HG03520 (cell line): Measurements from ENCODE around the gene C1orf159.
"Not testable (repeated sequence)": the region's sequence is repeated elsewhere in the genome, so short reads cannot be mapped to it uniquely, and the experiment has no call there.

ENCODE experiments used
- ATAC-seq: cut with Tn5 transposase; IDR thresholded peaks from one replicate; pipeline ENCODE4 v1.9.1; 2021; ENCODE audit warnings: mild to moderate bottlenecking, moderate library complexity; ENCODE audit not compliant: unreplicated experiment

The C1orf159 gene

GRCh38 chr1:1069711-1070676, 45.9 kb downstream of the C1orf159 start:
- ATAC-seq: no peak

- peak; percentile 41 for ATAC-seq
Measured at GRCh38 chr1:1069056-1069710, 46.7 kb downstream of the C1orf159 start.

GRCh38 chr1:1068517-1069055, 47.3 kb downstream of the C1orf159 start:
- no peak for ATAC-seq

DNA sequence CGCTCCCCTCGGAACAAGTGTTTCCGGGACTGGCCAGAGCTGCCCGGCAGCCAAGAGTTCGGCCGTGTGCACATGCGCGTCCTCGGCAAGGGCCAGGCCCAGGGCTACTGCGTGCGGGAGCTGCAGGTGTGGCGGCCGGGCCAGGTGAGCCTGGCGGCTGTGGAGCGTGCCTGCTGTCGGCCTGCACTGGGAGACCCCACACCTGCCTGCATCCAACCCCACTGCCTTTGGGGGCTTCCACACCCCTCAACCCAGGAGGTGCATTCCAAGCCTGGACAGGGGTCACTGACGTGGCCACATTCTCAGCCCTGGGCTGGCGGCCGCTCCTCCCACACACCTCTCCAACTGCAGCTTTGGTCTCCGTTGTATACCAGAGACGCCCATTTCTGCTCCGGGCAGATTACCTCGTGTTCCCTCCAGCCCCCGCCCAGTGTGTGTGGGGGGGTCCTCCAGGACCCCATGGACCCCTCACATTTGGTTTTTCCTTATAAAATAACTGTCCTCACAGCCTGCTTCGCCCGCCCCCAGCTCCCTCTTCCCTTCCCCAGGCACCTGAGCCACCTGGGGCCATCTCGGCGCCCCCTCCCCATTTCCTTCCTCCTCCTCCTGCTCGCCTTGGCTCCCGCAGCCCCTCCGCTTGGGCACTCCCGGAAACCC, 47.9 kb downstream of the C1orf159 start:
- no peak for ATAC-seq

DNA sequence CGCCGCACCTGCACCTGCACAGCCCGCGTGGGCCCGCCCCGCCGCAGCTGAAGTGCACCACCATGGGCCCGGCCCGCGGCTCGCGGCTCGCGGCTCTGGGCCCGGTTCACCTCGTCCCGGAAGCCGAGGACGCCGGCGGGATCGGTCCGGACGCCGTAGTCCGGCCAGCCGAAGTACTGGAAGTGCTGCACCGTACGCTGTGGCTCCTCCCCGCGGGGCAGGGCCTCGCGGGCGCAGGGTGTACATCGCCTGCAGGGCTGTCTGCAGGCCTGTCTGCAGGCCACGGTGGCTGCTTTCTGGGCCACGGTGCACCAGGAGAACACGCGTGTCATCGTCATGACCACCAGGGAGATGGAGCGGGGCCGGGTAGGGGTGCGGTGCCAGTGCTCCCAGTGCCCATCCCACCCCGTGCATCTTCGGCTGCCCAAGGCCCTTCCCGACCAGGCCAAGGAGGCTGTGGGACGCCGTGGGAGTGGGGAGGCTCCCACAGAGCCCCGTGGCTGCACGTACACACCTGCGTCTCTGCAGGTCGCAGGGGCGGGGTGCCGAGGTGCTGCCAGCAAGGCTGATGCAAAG, 48.5 kb downstream of the C1orf159 start:
- ATAC-seq: no peak

- ATAC-seq: no peak
Measured at GRCh38 chr1:1066403-1067283, 49.2 kb downstream of the C1orf159 start.

DNA sequence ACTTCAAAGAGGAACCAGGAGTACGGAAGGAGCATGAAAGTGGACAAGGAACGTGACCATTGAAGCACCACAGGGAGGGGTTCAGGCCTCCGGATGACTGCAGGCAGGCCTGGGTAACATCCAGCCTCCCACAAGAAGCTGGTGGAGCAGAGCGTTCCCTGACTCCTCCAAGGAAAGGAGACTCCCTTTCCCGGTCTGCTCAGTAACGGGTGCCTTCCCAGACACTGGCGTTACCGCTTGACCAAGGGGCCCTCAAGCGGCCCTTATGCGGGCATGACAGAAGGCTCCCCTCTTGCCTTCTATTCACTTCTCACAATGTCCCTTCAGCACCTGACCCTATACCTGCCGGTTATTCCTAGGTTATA, 50.0 kb downstream of the C1orf159 start:
- ATAC-seq: not testable (repeated sequence)

GRCh38 chr1:1065265-1065939, 50.5 kb downstream of the C1orf159 start:
- no peak for ATAC-seq

DNA sequence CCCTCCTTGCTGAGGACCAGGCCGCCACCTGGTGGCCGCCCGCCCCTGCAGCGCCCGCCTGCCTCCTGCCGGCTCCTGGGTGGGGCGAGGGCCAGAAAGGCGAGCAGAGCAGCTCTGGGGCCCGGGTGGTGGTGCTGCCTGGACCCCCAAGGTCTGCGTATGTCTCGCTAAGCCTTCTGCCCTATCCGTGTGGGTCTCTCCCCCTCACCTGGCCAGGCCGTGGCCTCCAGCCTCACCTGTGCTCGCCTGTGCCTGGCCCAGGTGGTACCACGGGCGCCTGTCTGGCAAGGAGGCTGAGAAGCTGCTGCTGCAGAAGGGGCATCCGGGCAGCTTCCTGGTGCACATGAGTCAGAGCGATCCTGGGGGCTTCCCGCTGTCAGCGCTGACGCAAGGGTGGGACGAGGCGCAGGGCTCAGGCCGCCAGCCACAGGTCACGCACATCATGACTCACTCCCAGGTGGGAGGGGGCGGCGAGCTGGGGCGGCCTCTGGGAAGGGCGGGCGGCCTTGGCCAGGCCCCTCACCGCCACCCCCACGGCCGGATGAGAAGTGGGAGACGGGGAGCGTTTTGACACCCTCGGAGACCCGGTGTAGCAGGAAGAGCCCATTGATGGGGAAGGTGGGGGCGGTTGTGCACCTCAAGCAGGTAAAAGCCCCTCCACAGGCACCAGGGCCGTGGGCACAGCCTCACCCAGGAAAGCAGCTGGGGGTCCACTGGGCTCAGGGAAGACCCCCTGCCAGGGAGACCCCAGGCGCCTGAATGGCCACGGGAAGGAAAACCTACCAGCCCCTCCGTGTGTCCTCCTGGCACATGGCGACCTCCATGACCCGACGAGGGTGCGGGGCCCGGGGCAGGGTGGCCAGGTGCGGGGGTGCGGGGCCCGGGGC, 51.7 kb downstream of the C1orf159 start:
- ATAC-seq: peak; percentile 44

GRCh38 chr1:1063261-1063944, 52.5 kb downstream of the C1orf159 start:
- ATAC-seq: no peak

- ATAC-seq: no peak
Measured at GRCh38 chr1:1062348-1063163, 53.3 kb downstream of the C1orf159 start.

DNA sequence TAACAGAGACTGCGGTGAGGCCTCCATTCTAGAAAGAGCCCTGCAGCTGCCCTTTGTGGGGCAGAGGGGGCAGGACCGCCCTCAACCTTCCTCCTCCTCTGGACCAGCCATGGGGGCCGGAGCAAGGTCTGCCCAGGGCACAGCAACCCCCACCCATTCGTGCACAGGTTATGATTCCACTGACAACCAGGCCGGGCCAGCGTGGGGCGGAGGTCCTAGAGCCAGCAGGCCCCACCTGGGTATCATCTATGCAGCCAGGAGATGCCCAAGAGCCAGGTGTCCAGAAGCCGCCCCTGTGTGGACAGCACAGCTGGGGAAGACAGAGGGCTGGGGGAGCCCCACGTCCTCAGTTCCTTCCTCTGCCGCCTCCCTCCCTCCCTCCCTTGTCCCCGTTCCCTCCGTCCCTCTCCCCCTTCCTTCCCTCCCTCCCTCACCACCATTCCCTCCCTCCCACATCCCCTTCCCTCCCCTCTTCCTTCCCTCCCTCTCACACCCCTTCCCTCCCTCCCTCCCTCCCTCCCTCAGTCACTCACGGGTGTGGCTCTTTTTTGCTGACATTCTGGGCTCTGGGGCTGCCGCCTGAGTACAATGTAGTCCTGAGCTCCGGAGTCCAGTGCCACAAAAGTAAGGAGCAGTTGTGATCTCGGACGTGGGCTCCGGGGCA, 54.1 kb downstream of the C1orf159 start:
- no peak for ATAC-seq

DNA sequence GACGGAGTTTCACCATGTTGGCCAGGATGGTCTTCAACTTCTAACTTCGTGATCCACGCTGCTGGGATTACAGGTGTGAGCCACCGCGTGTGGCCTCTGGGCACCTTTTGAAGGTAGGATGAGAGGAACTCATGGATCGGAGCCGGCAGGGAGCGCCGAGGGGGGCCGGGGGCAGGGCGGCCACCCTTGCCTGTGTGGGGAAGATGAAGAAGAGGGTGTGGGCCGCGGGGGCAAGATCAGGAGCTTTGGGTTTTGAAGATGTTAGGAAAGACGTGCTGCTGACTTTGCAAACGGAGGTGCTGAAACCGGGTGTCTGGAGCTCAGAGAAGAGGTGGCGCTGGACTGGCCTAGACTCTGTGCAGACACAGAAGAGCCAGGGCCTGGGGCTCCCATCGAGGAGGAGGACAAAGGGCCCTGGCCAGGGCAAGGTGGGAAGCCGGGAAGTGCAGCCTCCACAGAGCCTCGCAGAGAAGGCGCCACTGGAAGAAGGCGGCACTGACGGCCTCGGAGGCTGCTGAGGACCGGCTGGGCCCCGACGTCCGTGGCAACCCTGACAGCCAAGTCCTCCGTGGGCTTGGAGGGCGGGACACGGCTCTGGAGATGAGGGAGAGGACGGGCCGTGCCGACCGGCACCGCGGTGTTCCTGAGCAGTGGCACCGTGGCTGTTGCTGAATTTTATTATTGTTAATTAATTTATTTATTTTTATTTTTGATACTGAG, 55.4 kb downstream of the C1orf159 start:
- ATAC-seq: no peak

DNA sequence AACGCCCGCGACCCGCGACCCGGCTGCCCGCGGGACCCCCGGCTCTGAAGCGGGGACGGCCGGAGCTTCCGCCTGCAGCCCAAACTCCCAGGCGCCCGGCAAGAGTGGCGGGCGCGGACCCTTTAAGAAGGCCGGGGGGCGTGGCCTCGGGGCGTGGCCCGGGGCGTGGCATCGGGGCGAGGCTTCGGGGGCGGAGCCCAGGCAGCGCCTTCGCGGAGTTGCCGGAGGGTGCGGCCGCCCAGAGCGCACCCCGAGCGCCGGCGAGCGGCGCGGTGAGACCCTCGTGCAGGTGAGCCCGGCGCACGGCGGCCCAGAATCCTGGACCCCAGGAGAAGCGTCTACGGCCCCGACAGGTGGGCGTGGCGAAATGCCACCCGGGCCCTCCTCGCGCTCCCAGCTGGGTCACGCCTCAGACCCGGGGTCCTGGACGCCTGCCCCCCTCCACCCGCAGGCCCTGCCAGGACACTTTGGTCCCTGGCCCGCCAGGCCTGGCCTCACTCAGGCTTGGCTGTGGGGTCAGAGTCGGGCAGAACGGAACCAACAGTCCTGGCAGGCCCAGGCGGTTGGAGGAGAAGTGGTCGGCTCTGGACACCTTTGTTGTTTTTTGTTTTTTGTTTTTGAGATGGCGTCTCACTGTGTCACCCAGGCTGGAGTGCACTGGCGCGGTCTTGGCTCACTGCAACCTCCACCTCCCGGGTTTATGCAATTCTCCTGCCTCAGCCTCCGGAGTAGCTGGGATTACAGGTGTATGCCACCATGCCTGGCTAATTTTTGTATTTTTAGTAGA, 56.2 kb downstream of the C1orf159 start:
- ATAC-seq: no peak

GRCh38 chr1:1058921-1059493, 56.9 kb downstream of the C1orf159 start:
- no peak for ATAC-seq
